IMR-90 (cell line): ENCODE results near the gene BANP. TPM values are rescaled to one million over a fixed set of nuclear protein-coding genes. Genes with fewer than 3 reads are reported as not detected.
A peak's percentile ranks its signal among the peaks of the same experiment; 100 is the strongest.

ENCODE experiments used
- ATAC-seq: fragments of 200-7000 bp; cut with Tn5 transposase; 2 replicates; pipeline ENCODE4 v1.9.1; 2020; ENCODE audit warnings: low read depth, mild to moderate bottlenecking, moderate library complexity
- BruUV-seq: library from RNA; stranded (reverse); fragments of 400-500 nt; replicated peaks from 2 replicates; lab custom pipeline; 2021; lab: Mats Ljungman, UMichigan
- CTCF ChIA-PET: fragments of 300-600 bp; formaldehyde crosslinking; extraction: SDS; loops from one replicate; lab custom pipeline; 2021; ENCODE audit warnings: antibody characterized with exemption; lab: Yijun Ruan, JAX
- POLR2A ChIA-PET: fragments of 300-600 bp; sonication (Branson Sonifier 250); formaldehyde crosslinking; loops from one replicate; lab custom pipeline; 2022; ENCODE audit warnings: antibody characterized with exemption; ENCODE audit not compliant: unreplicated experiment; lab: Charles Lee
- DNase-seq: peaks from one replicate; pipeline ENCODE4 v3.0.0; 2013
- H2AFZ ChIP-seq: replicated peaks from 2 replicates; pipeline ENCODE3; 2013; ENCODE audit warnings: low read length, mild to moderate bottlenecking; ENCODE audit not compliant: poor library complexity
- H2AK5ac ChIP-seq: 2 replicates; pipeline ENCODE4 v1.6.1; 2013; ENCODE audit warnings: low read depth, low read length, inconsistent platforms
- H2AK9ac ChIP-seq: replicated peaks from 2 replicates; pipeline ENCODE3; 2013; ENCODE audit warnings: mild to moderate bottlenecking, low read depth, low read length, moderate library complexity; ENCODE audit not compliant: poor library complexity
- H2BK120ac ChIP-seq: 2 replicates; pipeline ENCODE4 v1.6.1; 2013; ENCODE audit warnings: low read depth, low read length, inconsistent platforms
- H2BK15ac ChIP-seq: 3 replicates; pipeline ENCODE4 v1.6.1; 2013; ENCODE audit warnings: low read depth, low read length, inconsistent platforms
- H2BK20ac ChIP-seq: 2 replicates; pipeline ENCODE4 v1.6.1; 2013; ENCODE audit warnings: low read depth, mild to moderate bottlenecking, inconsistent platforms, low read length, moderate library complexity
- H2BK5ac ChIP-seq: 2 replicates; pipeline ENCODE4 v1.6.1; 2013; ENCODE audit warnings: mild to moderate bottlenecking, low read depth, low read length, inconsistent platforms; ENCODE audit not compliant: poor library complexity, severe bottlenecking
- H3K14ac ChIP-seq: replicated peaks from 2 replicates; pipeline ENCODE4 v1.6.1; 2013; ENCODE audit warnings: low read depth, low read length, inconsistent platforms
- H3K18ac ChIP-seq: 2 replicates; pipeline ENCODE4 v1.6.1; 2013; ENCODE audit warnings: low read depth, low read length, control low read depth
- H3K23ac ChIP-seq: 2 replicates; pipeline ENCODE4 v1.6.1; 2013; ENCODE audit warnings: low read depth, low read length, inconsistent platforms
- H3K27ac ChIP-seq: 2 replicates; pipeline ENCODE4 v1.5.1; 2013; ENCODE audit warnings: mild to moderate bottlenecking, control low read depth, low read length; ENCODE audit not compliant: insufficient read depth
- H3K27me3 ChIP-seq: 2 replicates; pipeline ENCODE4 v1.6.1; 2013; ENCODE audit warnings: low read length; ENCODE audit not compliant: control insufficient read depth, insufficient read depth
- H3K36me3 ChIP-seq: 2 replicates; pipeline ENCODE4 v1.6.1; 2013; ENCODE audit warnings: low read length, mixed read lengths; ENCODE audit not compliant: control insufficient read depth, insufficient read depth
- H3K4ac ChIP-seq: 2 replicates; pipeline ENCODE4 v1.6.1; 2013; ENCODE audit warnings: low read depth, low read length, inconsistent platforms
- H3K4me1 ChIP-seq: 2 replicates; pipeline ENCODE4 v1.6.1; 2013; ENCODE audit warnings: low read length, mixed read lengths; ENCODE audit not compliant: control insufficient read depth, insufficient read depth
- H3K4me2 ChIP-seq: 2 replicates; pipeline ENCODE4 v1.6.1; 2013; ENCODE audit warnings: low read depth, mild to moderate bottlenecking, control low read depth, low read length, moderate library complexity
- H3K4me3 ChIP-seq: 2 replicates; pipeline ENCODE4 v1.5.1; 2013; ENCODE audit warnings: low read depth, mild to moderate bottlenecking, control low read depth, low read length, moderate library complexity; ENCODE audit not compliant: insufficient read depth
- H3K56ac ChIP-seq: 2 replicates; pipeline ENCODE4 v1.6.1; 2013; ENCODE audit warnings: low read length, inconsistent platforms; ENCODE audit not compliant: insufficient read depth; ENCODE audit errors: extremely low read depth
- H3K79me1 ChIP-seq, 2 experiments: 2 replicates each; pipeline ENCODE4 v1.6.1; 2013; ENCODE audit warnings: low read length in 2 of 2, inconsistent platforms in 1 of 2, low read depth in 1 of 2
- H3K9ac ChIP-seq: 2 replicates; pipeline ENCODE4 v1.6.1; 2013; ENCODE audit warnings: low read depth, low read length, control low read depth
- H3K9me1 ChIP-seq: 2 replicates; pipeline ENCODE4 v1.6.1; 2013; ENCODE audit warnings: low read length, inconsistent platforms; ENCODE audit not compliant: insufficient read depth
- H3K9me3 ChIP-seq: 2 replicates; pipeline ENCODE4 v1.6.1; 2013; ENCODE audit warnings: low read length; ENCODE audit not compliant: control insufficient read depth, insufficient read depth
- H4K20me1 ChIP-seq: 2 replicates; pipeline ENCODE4 v1.6.1; 2013; ENCODE audit warnings: low read length, inconsistent platforms; ENCODE audit not compliant: insufficient read depth
- H4K5ac ChIP-seq: 2 replicates; pipeline ENCODE4 v1.6.1; 2013; ENCODE audit warnings: mild to moderate bottlenecking, low read depth, low read length, control low read depth
- H4K8ac ChIP-seq, 2 experiments: 2 replicates each; pipeline ENCODE4 v1.6.1; 2013; ENCODE audit warnings: low read depth in 2 of 2, low read length in 2 of 2, control low read depth in 1 of 2, inconsistent platforms in 1 of 2
- H4K91ac ChIP-seq: 2 replicates; pipeline ENCODE4 v1.6.1; 2013; ENCODE audit warnings: low read depth, low read length, inconsistent platforms; ENCODE audit not compliant: insufficient read depth
- BHLHE40 ChIP-seq: fragments of 150-350 bp; IDR thresholded peaks from 2 replicates; pipeline ENCODE4 v1.6.1; 2016; ENCODE audit warnings: mild to moderate bottlenecking, low read depth, low read length
- CEBPB ChIP-seq: IDR thresholded peaks from 2 replicates; pipeline ENCODE4 v1.6.1; 2012; ENCODE audit warnings: low read depth, low read length, improper control_type of control experiment
- CHD1 ChIP-seq: IDR thresholded peaks from 2 replicates; pipeline ENCODE4 v1.6.1; 2012; ENCODE audit warnings: low read depth, low read length, improper control_type of control experiment
- FOS ChIP-seq: fragments of 150-350 bp; IDR thresholded peaks from 2 replicates; pipeline ENCODE4 v1.6.1; 2016; ENCODE audit warnings: low read depth, low read length
- MAZ ChIP-seq: IDR thresholded peaks from 2 replicates; pipeline ENCODE4 v1.6.1; 2012; ENCODE audit warnings: low read depth, mild to moderate bottlenecking, low read length, improper control_type of control experiment, moderate library complexity, borderline replicate concordance
- MXI1 ChIP-seq: IDR thresholded peaks from 2 replicates; pipeline ENCODE4 v1.6.1; 2012; ENCODE audit warnings: low read depth, mild to moderate bottlenecking, low read length, moderate library complexity, borderline replicate concordance
- NFE2L2 ChIP-seq: fragments of 150-350 bp; IDR thresholded peaks from 2 replicates; pipeline ENCODE4 v1.6.1; 2016; ENCODE audit warnings: low read depth, mild to moderate bottlenecking, low read length
- RAD21 ChIP-seq: IDR thresholded peaks from 2 replicates; pipeline ENCODE4 v1.6.1; 2012; ENCODE audit warnings: low read length, improper control_type of control experiment
- SMC3 ChIP-seq: fragments of 150-350 bp; IDR thresholded peaks from 2 replicates; pipeline ENCODE4 v1.6.1; 2016; ENCODE audit warnings: low read depth, mild to moderate bottlenecking, antibody characterized with exemption, low read length, moderate library complexity
- WGBS, 2 experiments: methylation state at CpG; one replicate each; pipeline versions ENCODE4 v1.1.5 to v1.1.7; 2013; ENCODE audit warnings: missing lambda C conversion rate in 2 of 2; ENCODE audit not compliant: insufficient read length in 1 of 2; ENCODE audit errors: extremely low coverage in 2 of 2; 5-methylcytosine and 5-hydroxymethylcytosine counted together
- dilution Hi-C: fragments of 300-500 bp; cut with HindIII; formaldehyde crosslinking; loops from one replicate; pipeline ENCODE4 v1.14.3; 2018; ENCODE audit warnings: low sequenced_read_pairs; ENCODE audit not compliant: unreplicated experiment
- in situ Hi-C: fragments of 300-500 bp; cut with MboI; formaldehyde crosslinking; loops from 3 replicates; pipeline ENCODE4 v1.14.3; 2019; ENCODE audit warnings: low sequenced_read_pairs, inconsistent platforms, mixed read lengths
- intact Hi-C: fragments of 100-400 bp; cut with micrococcal nuclease; formaldehyde crosslinking; loops from 2 replicates; pipeline ENCODE4 v1.10.0; 2022
- polyA plus RNA-seq, 3 experiments: library from polyadenylated mRNA; depleted of rRNA; stranded (reverse); fragments of >200 nt; gene quantifications; 2 replicates each; pipeline ENCODE4 v1.2.3, GENCODE V29; 2012; ENCODE audit warnings: low replicate concordance in 1 of 3
- total RNA-seq: library from RNA; depleted of rRNA; stranded (reverse); fragments of >200 nt; gene quantifications from 2 replicates; pipeline ENCODE4 v1.2.3, GENCODE V29; 2012
- TF ChIP-seq, protein P1 (sequence below): fragments of 150-350 bp; IDR thresholded peaks from 2 replicates; pipeline ENCODE4 v1.6.1; 2016; ENCODE audit warnings: low read depth, mild to moderate bottlenecking, low read length, moderate library complexity, borderline replicate concordance

BANP gene
- total and polyA plus RNA-seq, 2 of the 4 experiments (the other 2 are of a cell fraction): 17.4 to 17.9 TPM

DNA sequence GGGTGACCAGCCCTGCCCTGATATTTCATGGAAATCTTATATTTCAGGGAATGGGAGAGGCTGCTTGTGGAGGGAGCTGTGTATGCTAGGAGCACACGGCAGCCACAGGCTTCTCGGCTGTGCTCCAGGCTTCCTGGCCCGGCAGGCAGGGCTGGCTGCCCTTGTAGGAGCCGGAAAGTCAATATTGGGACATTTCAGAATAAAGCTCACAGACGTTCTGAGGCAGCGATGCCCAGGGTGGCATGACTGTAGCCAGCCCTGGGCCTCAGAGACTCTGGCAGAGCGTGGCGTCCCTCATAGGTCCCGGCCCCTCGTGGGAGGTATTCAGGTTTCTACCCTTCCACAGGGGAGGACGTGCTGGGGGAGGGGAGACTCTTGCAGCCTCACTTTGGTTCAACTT is 65.7 kb downstream of the BANP start:
- no peak for TF ChIP-seq SMC3
- no peak for TF ChIP-seq RAD21
- TF ChIP-seq MAZ: no peak
- no peak for TF ChIP-seq FOS
- TF ChIP-seq BHLHE40: no peak
- TF ChIP-seq NFE2L2: no peak
- no peak for TF ChIP-seq MXI1
- TF ChIP-seq, protein P1, sequence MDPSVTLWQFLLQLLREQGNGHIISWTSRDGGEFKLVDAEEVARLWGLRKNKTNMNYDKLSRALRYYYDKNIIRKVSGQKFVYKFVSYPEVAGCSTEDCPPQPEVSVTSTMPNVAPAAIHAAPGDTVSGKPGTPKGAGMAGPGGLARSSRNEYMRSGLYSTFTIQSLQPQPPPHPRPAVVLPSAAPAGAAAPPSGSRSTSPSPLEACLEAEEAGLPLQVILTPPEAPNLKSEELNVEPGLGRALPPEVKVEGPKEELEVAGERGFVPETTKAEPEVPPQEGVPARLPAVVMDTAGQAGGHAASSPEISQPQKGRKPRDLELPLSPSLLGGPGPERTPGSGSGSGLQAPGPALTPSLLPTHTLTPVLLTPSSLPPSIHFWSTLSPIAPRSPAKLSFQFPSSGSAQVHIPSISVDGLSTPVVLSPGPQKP: no peak
- TF ChIP-seq CEBPB: no peak
- no peak for TF ChIP-seq CHD1
- WGBS, 2 experiments: 100% methylated on average over 3 of the region's 11 CpGs; no CpG with 5 or more reads in 1 of the 2 experiments
- no peaks in the 10 kb centered on the region for H3K9me3 ChIP-seq
- peaks cover 18% of the 10 kb centered on the region for H3K9me1 ChIP-seq
- no TSS peak for BruUV-seq
- H3K27me3 ChIP-seq: no peaks in the 10 kb centered on the region
- dilution Hi-C loops (no loop called here), in situ Hi-C loops (no loop called here), intact Hi-C loops (no loop called here)
- H3K4me2 ChIP-seq: no peak overlapping the region
- H2BK5ac ChIP-seq: no peak overlapping the region
- H4K91ac ChIP-seq: no peak overlapping the region
- H2AFZ ChIP-seq: no peak overlapping the region
- H3K4me1 ChIP-seq: peaks cover 24% of the 10 kb centered on the region
- no peak overlapping the region for H3K23ac ChIP-seq
- no peak overlapping the region for H3K18ac ChIP-seq
- H3K14ac ChIP-seq: no peak overlapping the region
- no peak overlapping the region for H3K4ac ChIP-seq
- H4K8ac ChIP-seq: no peak overlapping the region
- peaks cover 8 to 35% of the 10 kb centered on the region in 2 experiments; a peak in 3 of 4 replicates for H3K79me1 ChIP-seq
- DNase-seq (no peak), ATAC-seq (no peak)
- CTCF ChIA-PET: no interaction called here
- no peak overlapping the region for H2BK15ac ChIP-seq
- no peak overlapping the region for H3K4me3 ChIP-seq
- H2BK20ac ChIP-seq: no peak overlapping the region
- no peak overlapping the region for H2BK120ac ChIP-seq
- no peak overlapping the region for H3K27ac ChIP-seq
- H3K9ac ChIP-seq: no peak overlapping the region
- no peak overlapping the region for H2AK9ac ChIP-seq
- H2AK5ac ChIP-seq: peak overlapping the region; percentile 15; the same call in 1 of the 2 replicates
- peaks cover 5% of the 10 kb centered on the region; the same call in 1 of the 2 replicates for H3K36me3 ChIP-seq
- H4K20me1 ChIP-seq: peaks cover 15% of the 10 kb centered on the region
- no peak overlapping the region for H3K56ac ChIP-seq
- POLR2A ChIA-PET: no interaction called here
- no peak overlapping the region for H4K5ac ChIP-seq
